Measurements from ENCODE around the gene SLC66A2.

The SLC66A2 gene

GRCh38 chr18:79937103-79937860 lies 14.2 kb downstream of the SLC66A2 start:
- DNase-seq (ENCODE audit: low spot score): no peak

- DNase-seq (ENCODE audit: low spot score): no peak
These were observed 14.8 kb downstream of the SLC66A2 start for GRCh38 chr18:79936641-79937040.

- DNase-seq (ENCODE audit: low spot score): no peak
These were observed 15.5 kb downstream of the SLC66A2 start for GRCh38 chr18:79935925-79936324.

- no peak for DNase-seq (ENCODE audit: low spot score)
These were observed 16.0 kb downstream of the SLC66A2 start for GRCh38 chr18:79935499-79935898.

GRCh38 chr18:79935098-79935480 lies 16.4 kb downstream of the SLC66A2 start:
- DNase-seq (ENCODE audit: low spot score): no peak

- DNase-seq (ENCODE audit: low spot score): no peak
These were observed 16.9 kb downstream of the SLC66A2 start for GRCh38 chr18:79934311-79935097.

- no peak for DNase-seq (ENCODE audit: low spot score)
These were observed 17.7 kb downstream of the SLC66A2 start for GRCh38 chr18:79933765-79934164.

GRCh38 chr18:79932907-79933306 lies 18.5 kb downstream of the SLC66A2 start:
- no peak for DNase-seq (ENCODE audit: low spot score)

GRCh38 chr18:79931475-79931874 lies 20.0 kb downstream of the SLC66A2 start:
- DNase-seq (ENCODE audit: low spot score): no peak

- DNase-seq (ENCODE audit: low spot score): no peak
These were observed 21.3 kb downstream of the SLC66A2 start for GRCh38 chr18:79930020-79930642.

- DNase-seq (ENCODE audit: low spot score): no peak
These were observed 22.9 kb downstream of the SLC66A2 start for GRCh38 chr18:79928563-79928960.

- DNase-seq (ENCODE audit: low spot score): no peak
These were observed 23.6 kb downstream of the SLC66A2 start for GRCh38 chr18:79927607-79928562.

- DNase-seq (ENCODE audit: low spot score): no peak
These were observed 24.5 kb downstream of the SLC66A2 start for GRCh38 chr18:79926715-79927606.

GRCh38 chr18:79926306-79926705 lies 25.1 kb downstream of the SLC66A2 start:
- DNase-seq (ENCODE audit: low spot score): no peak

GRCh38 chr18:79924814-79925731 lies 26.4 kb downstream of the SLC66A2 start:
- DNase-seq (ENCODE audit: low spot score): peak; percentile 67

- no peak for DNase-seq (ENCODE audit: low spot score)
These were observed 27.4 kb downstream of the SLC66A2 start for GRCh38 chr18:79923896-79924585.

- no peak for DNase-seq (ENCODE audit: low spot score)
These were observed 28.5 kb downstream of the SLC66A2 start for GRCh38 chr18:79922971-79923411.

- no peak for DNase-seq (ENCODE audit: low spot score)
These were observed 29.2 kb downstream of the SLC66A2 start for GRCh38 chr18:79921984-79922965.

Measured in Ammon's horn (tissue), 1 donor.